GM12873 (cell line): Measurements from ENCODE around the gene PPP2R5C.

Source experiments
- TF ChIP-seq, protein P1 (sequence below): IDR thresholded peaks from 2 replicates; pipeline ENCODE4 v1.5.1; 2012; ENCODE audit warnings: low read depth, mild to moderate bottlenecking, moderate library complexity, low read length, control low read depth; ENCODE audit not compliant: insufficient read depth; ENCODE audit errors: missing control alignments

Gene PPP2R5C

DNA sequence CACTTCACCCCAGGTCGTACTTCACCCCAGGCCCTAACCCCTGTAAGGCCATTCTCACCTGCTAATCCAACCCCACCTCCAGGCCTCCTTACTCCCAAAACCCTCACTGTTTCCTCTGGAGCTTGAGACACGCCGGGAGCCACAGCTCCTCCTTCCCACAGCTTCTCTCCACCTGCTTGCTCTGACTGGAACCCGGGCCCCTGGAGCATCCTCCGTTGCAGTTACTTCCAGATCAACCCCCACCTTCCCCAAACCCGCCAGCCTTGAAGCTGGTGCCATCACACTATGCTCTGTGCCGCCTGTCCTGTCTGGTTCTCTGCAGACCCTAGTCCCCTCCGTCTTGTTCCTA, 34.6 kb upstream of the PPP2R5C start:
- TF ChIP-seq, protein P1, sequence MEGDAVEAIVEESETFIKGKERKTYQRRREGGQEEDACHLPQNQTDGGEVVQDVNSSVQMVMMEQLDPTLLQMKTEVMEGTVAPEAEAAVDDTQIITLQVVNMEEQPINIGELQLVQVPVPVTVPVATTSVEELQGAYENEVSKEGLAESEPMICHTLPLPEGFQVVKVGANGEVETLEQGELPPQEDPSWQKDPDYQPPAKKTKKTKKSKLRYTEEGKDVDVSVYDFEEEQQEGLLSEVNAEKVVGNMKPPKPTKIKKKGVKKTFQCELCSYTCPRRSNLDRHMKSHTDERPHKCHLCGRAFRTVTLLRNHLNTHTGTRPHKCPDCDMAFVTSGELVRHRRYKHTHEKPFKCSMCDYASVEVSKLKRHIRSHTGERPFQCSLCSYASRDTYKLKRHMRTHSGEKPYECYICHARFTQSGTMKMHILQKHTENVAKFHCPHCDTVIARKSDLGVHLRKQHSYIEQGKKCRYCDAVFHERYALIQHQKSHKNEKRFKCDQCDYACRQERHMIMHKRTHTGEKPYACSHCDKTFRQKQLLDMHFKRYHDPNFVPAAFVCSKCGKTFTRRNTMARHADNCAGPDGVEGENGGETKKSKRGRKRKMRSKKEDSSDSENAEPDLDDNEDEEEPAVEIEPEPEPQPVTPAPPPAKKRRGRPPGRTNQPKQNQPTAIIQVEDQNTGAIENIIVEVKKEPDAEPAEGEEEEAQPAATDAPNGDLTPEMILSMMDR = no peak

DNA sequence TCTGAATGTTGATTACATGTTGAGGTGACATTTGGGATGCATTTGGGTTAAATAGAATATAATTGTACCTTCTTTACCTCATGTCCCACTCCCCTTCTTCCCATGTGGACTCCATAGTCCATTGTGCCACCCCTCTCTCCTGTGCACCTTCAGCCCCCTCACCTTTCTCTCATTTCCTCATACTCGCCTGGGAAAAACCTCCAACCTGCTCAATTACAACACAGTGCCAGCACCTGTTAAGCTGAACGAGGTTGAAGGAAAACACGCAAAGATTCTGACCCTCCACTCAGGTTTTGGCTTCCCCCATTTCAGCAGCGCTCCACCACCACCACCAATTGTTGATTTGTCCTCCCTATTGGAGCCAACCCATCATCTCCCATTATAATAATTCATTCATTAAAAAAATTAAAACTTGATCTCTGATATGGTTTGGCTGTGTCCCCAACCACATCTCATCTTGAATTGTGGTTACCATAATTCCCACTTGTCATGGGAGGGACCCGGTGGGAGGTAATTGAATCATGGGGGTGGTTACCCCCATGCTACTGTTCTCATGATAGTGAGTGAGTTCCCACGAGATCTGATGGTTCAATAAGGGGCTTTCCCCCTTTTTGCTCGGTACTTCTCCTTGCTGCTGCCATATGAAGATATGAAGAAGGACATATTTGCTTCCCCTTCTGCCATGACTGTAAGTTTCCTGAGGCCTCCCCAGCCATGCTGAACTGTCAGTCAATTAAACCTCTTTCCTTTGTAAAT, 33.7 kb upstream of the PPP2R5C start:
- TF ChIP-seq, protein P1 = no peak

DNA sequence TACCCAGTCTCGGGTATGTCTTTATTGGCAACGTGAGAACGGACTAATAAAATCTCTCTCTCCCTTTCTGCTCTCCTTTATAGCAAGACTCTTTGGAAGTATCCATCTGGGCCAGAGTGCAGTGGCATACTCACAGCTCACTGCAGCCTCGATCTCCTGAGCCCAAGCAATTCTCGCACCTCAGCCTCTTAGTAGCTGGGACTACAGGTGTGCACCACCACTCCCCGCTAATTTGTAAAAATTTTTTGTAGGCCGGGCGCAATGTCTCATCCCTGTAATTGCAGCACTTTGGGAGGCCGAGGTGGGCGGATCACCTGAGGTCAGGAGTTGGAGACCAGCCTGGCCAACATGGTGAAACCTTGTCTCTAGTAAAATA, 33.2 kb upstream of the PPP2R5C start:
- TF ChIP-seq, protein P1 = no peak

- TF ChIP-seq, protein P1 = no peak
These were observed 32.1 kb upstream of the PPP2R5C start for GRCh38 chr14:101729382-101729781.

DNA sequence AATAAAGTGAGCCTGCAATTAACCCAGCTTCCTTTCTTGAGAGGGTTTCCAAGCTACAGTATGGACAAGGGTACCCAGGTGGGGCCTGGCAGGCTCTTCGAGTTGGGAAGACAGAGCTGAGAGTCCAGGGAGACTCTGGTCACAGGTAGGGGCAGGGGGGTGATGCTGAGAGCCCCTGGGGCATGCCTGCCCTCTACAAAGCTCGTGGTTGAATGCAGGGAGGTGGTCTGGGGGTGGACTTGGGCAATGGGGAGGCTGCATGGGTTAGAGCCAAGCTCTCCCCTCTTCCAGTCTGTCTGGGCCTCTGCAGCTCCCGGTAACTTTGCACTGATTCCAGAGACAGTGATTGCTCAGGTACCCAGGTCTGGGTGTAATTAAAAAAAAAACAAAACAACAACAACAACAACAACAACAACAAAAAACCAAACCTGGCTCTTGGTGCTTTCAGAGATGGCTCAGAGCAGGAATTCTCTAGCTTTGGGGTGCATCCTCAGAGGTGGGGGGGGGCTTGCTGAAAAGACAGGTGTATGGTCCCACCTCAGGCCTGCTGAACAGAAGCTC, 30.8 kb upstream of the PPP2R5C start:
- TF ChIP-seq, protein P1 = no peak

DNA sequence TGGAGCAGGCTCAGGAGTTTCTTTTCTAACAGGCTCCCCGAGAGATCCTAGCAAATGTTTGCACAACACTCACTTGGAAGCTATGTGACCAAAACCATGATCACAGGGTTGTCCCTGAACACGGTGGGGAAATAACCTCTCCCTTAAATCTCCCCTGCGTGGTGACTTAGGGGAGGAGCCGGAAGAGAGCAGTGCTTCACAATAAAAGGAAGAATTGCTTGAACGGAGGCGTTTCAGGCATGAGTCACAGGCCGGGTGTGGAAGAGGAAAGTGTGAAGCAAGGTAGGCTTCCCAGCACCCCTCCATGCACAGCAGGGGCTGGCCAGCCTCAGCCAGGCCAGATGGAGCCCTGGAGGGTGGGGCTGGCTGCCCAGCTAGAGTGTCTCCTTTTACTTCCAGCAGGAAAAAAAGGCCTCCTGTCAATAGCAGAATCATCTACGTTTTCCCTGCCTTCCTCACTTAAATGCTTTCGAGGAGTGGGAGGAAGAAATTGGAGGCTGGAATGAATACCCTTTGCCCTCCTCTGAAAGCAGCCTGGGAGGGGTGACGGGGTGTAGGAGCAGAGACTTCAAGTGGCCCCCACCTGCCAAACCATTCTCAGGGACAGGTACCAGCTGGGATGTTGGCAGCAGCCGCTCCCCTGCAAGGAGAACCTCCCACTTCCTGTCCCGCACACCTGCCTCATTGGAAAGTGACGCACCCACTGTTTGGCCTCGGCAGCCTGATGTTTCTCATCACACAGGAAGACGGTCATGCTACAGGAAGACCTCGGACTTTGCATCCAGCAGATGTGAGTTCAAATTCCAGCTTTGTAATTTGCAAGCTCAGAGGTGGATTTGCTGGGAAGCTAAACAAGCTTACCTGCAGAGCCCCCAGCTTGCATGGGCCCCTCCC, 30.1 kb upstream of the PPP2R5C start:
- TF ChIP-seq, protein P1 = no peak

GRCh38 chr14:101732118-101732517, 29.4 kb upstream of the PPP2R5C start:
- TF ChIP-seq, protein P1 = no peak
